ENCODE measurements around the gene TBX19.

TBX19 gene

GRCh38 chr1:168281603-168282325, 1.1 kb downstream of the TBX19 start:
- DNase-seq (ENCODE audit: low spot score): no peak

- no peak for DNase-seq (ENCODE audit: low spot score)
These were observed 4.8 kb downstream of the TBX19 start for GRCh38 chr1:168285521-168285790.

GRCh38 chr1:168285971-168286927, 5.6 kb downstream of the TBX19 start:
- DNase-seq (ENCODE audit: low spot score): no peak

GRCh38 chr1:168287237-168287664, 6.6 kb downstream of the TBX19 start:
- no peak for DNase-seq (ENCODE audit: low spot score)

GRCh38 chr1:168288311-168289052, 7.8 kb downstream of the TBX19 start:
- no peak for DNase-seq (ENCODE audit: low spot score)

- no peak for DNase-seq (ENCODE audit: low spot score)
These were observed 10.7 kb downstream of the TBX19 start for GRCh38 chr1:168291222-168291837.

- DNase-seq (ENCODE audit: low spot score): no peak
These were observed 12.7 kb downstream of the TBX19 start for GRCh38 chr1:168293356-168293755.

- no peak for DNase-seq (ENCODE audit: low spot score)
These were observed 14.9 kb downstream of the TBX19 start for GRCh38 chr1:168295411-168296114.

GRCh38 chr1:168297019-168297730, 16.5 kb downstream of the TBX19 start:
- DNase-seq (ENCODE audit: low spot score): no peak

GRCh38 chr1:168298446-168298845, 17.8 kb downstream of the TBX19 start:
- DNase-seq (ENCODE audit: low spot score): no peak

GRCh38 chr1:168300626-168301025, 19.9 kb downstream of the TBX19 start:
- no peak for DNase-seq (ENCODE audit: low spot score)

GRCh38 chr1:168301664-168302320, 21.1 kb downstream of the TBX19 start:
- DNase-seq (ENCODE audit: low spot score): no peak

- DNase-seq (ENCODE audit: low spot score): no peak
These were observed 23.3 kb downstream of the TBX19 start for GRCh38 chr1:168303716-168304540.

GRCh38 chr1:168304865-168305264, 24.2 kb downstream of the TBX19 start:
- no peak for DNase-seq (ENCODE audit: low spot score)

GRCh38 chr1:168312718-168313604, 32.3 kb downstream of the TBX19 start:
- no peak for DNase-seq (ENCODE audit: low spot score)

- DNase-seq (ENCODE audit: low spot score): no peak
These were observed 35.5 kb downstream of the TBX19 start for GRCh38 chr1:168316142-168316541.

GRCh38 chr1:168317309-168317708, 36.6 kb downstream of the TBX19 start:
- no peak for DNase-seq (ENCODE audit: low spot score)

- DNase-seq (ENCODE audit: low spot score): no peak
These were observed 39.0 kb downstream of the TBX19 start for GRCh38 chr1:168319691-168320090.
